GM10266 (cell line): ENCODE data around the gene TOMM20.
A peak's percentile ranks its signal among the peaks of the same experiment; 100 is the strongest.

Source experiments
- DNase-seq: peaks from one replicate; pipeline ENCODE4 v3.0.0; 2012; ENCODE audit errors: extremely low spot score
- CTCF ChIP-seq: IDR thresholded peaks from 2 replicates; pipeline ENCODE4 v1.5.1; 2012; ENCODE audit warnings: mild to moderate bottlenecking, low read depth; ENCODE audit not compliant: control insufficient read depth, insufficient read depth; ENCODE audit errors: missing control alignments

TOMM20 gene

GRCh38 chr1:235108876-235109275 lies 19.8 kb downstream of the TOMM20 start:
- no peak for DNase-seq
- no peak for TF ChIP-seq CTCF

GRCh38 chr1:235108185-235108593 lies 20.4 kb downstream of the TOMM20 start:
- TF ChIP-seq CTCF = no peak
- DNase-seq = no peak

- DNase-seq = no peak
- no peak for TF ChIP-seq CTCF
These were observed 21.1 kb downstream of the TOMM20 start for GRCh38 chr1:235107368-235108184.

- TF ChIP-seq CTCF = no peak
- no peak for DNase-seq
These were observed 22.2 kb downstream of the TOMM20 start for GRCh38 chr1:235106457-235106856.

- peak; percentile 77 for DNase-seq
- TF ChIP-seq CTCF = no peak
These were observed 23.3 kb downstream of the TOMM20 start for GRCh38 chr1:235105051-235106043.

- DNase-seq = no peak
- no peak for TF ChIP-seq CTCF
These were observed 25.6 kb downstream of the TOMM20 start for GRCh38 chr1:235102993-235103411.
